Measurements from ENCODE around the gene DPCD.

DPCD gene

DNA sequence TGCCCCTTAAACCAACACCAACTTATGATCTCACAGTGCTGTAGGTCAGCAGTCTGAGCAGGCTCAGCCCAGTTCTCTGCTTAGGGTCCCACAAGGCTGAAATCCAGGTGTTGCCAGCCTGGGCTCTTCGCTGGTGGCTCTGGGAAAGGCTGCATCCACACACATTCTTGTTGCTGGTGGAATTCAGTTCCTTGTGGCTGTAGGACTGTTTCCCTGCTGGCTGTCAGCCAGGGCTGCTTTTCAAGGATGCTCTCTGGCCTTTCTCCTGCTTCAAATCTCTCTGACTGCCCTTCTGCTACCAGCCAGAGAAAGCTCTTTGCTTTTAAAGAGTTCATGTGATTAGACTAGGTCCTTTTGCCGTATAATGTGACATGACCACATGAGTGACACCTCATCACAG lies 15.3 kb upstream of the DPCD start:
- Histone ChIP-seq H3K4me1 (ENCODE audit: insufficient read depth, low read length) (0 out of 2 replicates have a peak, but pooled peaks cover 4% of the 10 kb centered on the region), H3K9ac (ENCODE audit: low read depth, low read length) (no peak overlapping the region), H3K9me3 (ENCODE audit: control insufficient read depth, insufficient read depth, low read length) (no peaks in the 10 kb centered on the region), H3K36me3 (ENCODE audit: insufficient read depth, low read length) (no peaks in the 10 kb centered on the region; the same call in 1 of the 2 replicates)

- no peaks in the 10 kb centered on the region; the same call in 1 of the 2 replicates for H3K36me3 ChIP-seq (ENCODE audit: insufficient read depth, low read length)
- no peak overlapping the region for H3K9ac ChIP-seq (ENCODE audit: low read depth, low read length)
- H3K9me3 ChIP-seq (ENCODE audit: control insufficient read depth, insufficient read depth, low read length): no peaks in the 10 kb centered on the region
- 0 out of 2 replicates have a peak, but pooled peaks cover 4% of the 10 kb centered on the region for H3K4me1 ChIP-seq (ENCODE audit: insufficient read depth, low read length)
Observed at GRCh38 chr10:101573885-101574753, 14.0 kb upstream of the DPCD start.

- H3K4me1 ChIP-seq (ENCODE audit: insufficient read depth, low read length): 0 out of 2 replicates have a peak, but pooled peaks cover 4% of the 10 kb centered on the region
- H3K36me3 ChIP-seq (ENCODE audit: insufficient read depth, low read length): no peaks in the 10 kb centered on the region; the same call in none of the 2 replicates
- no peaks in the 10 kb centered on the region for H3K9me3 ChIP-seq (ENCODE audit: control insufficient read depth, insufficient read depth, low read length)
- H3K9ac ChIP-seq (ENCODE audit: low read depth, low read length): no peak overlapping the region
Observed at GRCh38 chr10:101575091-101575490, 13.0 kb upstream of the DPCD start.

DNA sequence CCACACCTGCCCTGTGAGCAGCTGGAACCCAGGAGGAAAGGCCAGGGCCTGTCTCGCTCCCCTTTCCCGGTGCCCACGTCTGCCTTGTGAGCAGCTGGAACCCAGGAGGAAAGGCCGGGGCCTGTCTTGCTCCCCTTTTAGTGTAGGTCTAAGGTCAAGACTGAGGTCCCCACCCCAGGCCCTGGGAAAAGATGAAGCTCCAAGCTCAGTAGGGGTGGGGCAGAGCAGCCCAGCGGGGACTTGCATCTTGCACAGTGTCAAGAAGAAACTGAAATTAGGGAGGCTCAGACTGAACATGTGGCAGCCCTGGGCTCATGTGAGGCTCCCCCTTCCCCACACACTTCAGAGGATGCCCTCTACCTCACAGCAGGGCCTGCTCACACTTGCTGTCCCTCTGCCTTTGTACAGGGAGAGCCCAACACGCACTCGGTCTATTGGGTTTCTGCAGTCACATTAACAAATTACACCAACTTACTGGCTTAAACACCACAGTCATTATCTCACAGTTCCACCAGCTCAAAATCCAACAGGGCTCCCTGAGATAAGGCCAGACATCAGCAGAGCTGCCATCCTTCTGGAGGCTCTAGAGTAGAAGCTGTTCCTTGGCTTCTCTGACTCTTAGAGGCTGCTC lies 12.4 kb upstream of the DPCD start:
- no peaks in the 10 kb centered on the region for H3K9me3 ChIP-seq (ENCODE audit: control insufficient read depth, insufficient read depth, low read length)
- H3K36me3 ChIP-seq (ENCODE audit: insufficient read depth, low read length): no peaks in the 10 kb centered on the region; the same call in none of the 2 replicates
- peaks cover 5% of the 10 kb centered on the region; the same call in 1 of the 2 replicates for H3K4me1 ChIP-seq (ENCODE audit: insufficient read depth, low read length)
- no peak overlapping the region for H3K9ac ChIP-seq (ENCODE audit: low read depth, low read length)

DNA sequence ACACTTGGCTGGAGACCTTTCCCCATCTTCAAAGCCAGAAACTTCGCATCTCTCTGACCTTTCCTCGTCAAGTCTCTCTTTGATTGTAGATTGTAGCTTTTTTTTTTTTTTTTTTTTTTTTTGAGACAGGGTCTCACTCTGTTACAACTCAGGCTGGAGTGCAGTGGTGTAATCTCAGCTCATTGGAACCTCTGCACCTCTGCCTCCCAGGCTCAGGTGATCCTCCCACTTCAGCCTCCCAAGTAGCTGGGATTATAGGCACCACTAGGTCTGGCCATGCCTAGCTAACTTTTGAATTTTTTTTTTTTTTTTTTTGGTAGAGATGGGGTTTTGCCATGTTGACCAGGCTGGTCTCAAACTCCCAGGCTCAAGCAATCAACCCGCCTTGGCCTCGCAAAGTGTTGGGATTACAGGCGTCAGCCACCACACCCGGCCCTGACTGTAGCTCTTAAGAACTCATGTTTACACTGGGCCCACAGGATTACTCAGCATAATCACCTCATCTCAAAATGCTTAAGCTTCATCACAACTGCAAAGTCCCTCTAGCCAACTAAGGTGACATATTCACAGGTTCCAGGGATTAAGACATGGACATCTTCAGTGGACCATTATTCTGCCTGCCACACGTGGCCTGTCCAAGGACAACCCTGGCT lies 11.8 kb upstream of the DPCD start:
- no peaks in the 10 kb centered on the region for H3K9me3 ChIP-seq (ENCODE audit: control insufficient read depth, insufficient read depth, low read length)
- H3K36me3 ChIP-seq (ENCODE audit: insufficient read depth, low read length): no peaks in the 10 kb centered on the region; the same call in none of the 2 replicates
- peaks cover 12% of the 10 kb centered on the region; the same call in 1 of the 2 replicates for H3K4me1 ChIP-seq (ENCODE audit: insufficient read depth, low read length)
- no peak overlapping the region for H3K9ac ChIP-seq (ENCODE audit: low read depth, low read length)

- H3K9me3 ChIP-seq (ENCODE audit: control insufficient read depth, insufficient read depth, low read length): no peaks in the 10 kb centered on the region
- H3K9ac ChIP-seq (ENCODE audit: low read depth, low read length): no peak overlapping the region
- H3K4me1 ChIP-seq (ENCODE audit: insufficient read depth, low read length): peaks cover 14% of the 10 kb centered on the region; the same call in 1 of the 2 replicates
- H3K36me3 ChIP-seq (ENCODE audit: insufficient read depth, low read length): no peaks in the 10 kb centered on the region; the same call in none of the 2 replicates
Observed at GRCh38 chr10:101577121-101577871, 10.8 kb upstream of the DPCD start.

- no peaks in the 10 kb centered on the region for H3K9me3 ChIP-seq (ENCODE audit: control insufficient read depth, insufficient read depth, low read length)
- no peak overlapping the region for H3K9ac ChIP-seq (ENCODE audit: low read depth, low read length)
- H3K36me3 ChIP-seq (ENCODE audit: insufficient read depth, low read length): peaks cover under 1% of the 10 kb centered on the region
- H3K4me1 ChIP-seq (ENCODE audit: insufficient read depth, low read length): peaks cover 14% of the 10 kb centered on the region; the same call in 1 of the 2 replicates
Observed at GRCh38 chr10:101578192-101578591, 9.9 kb upstream of the DPCD start.

- peaks cover 8% of the 10 kb centered on the region for H3K36me3 ChIP-seq (ENCODE audit: insufficient read depth, low read length)
- no peaks in the 10 kb centered on the region for H3K9me3 ChIP-seq (ENCODE audit: control insufficient read depth, insufficient read depth, low read length)
- no peak overlapping the region for H3K9ac ChIP-seq (ENCODE audit: low read depth, low read length)
- H3K4me1 ChIP-seq (ENCODE audit: insufficient read depth, low read length): peaks cover 14% of the 10 kb centered on the region; the same call in 1 of the 2 replicates
Observed at GRCh38 chr10:101578803-101579515, 9.2 kb upstream of the DPCD start.

DNA sequence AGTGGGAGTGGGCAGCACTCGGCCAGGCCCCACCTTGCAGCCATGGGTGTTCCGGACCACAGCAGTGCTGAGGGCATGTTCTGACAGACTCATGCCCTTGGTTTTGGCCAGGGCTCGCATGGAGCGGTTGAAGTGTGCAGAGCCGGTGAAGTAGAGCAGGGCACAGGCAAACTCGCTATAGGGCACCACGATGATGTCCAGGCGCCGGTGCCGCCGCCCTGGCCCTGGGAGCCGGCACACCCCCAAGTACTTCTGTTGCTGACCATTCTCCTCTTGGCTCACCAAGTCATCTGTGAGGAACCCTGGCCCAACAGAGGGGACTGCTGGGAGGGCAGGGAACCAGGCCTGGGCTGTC lies 8.6 kb upstream of the DPCD start:
- H3K9ac ChIP-seq (ENCODE audit: low read depth, low read length): no peak overlapping the region
- no peaks in the 10 kb centered on the region for H3K9me3 ChIP-seq (ENCODE audit: control insufficient read depth, insufficient read depth, low read length)
- peaks cover 8% of the 10 kb centered on the region for H3K36me3 ChIP-seq (ENCODE audit: insufficient read depth, low read length)
- peaks cover 11% of the 10 kb centered on the region; the same call in 1 of the 2 replicates for H3K4me1 ChIP-seq (ENCODE audit: insufficient read depth, low read length)

DNA sequence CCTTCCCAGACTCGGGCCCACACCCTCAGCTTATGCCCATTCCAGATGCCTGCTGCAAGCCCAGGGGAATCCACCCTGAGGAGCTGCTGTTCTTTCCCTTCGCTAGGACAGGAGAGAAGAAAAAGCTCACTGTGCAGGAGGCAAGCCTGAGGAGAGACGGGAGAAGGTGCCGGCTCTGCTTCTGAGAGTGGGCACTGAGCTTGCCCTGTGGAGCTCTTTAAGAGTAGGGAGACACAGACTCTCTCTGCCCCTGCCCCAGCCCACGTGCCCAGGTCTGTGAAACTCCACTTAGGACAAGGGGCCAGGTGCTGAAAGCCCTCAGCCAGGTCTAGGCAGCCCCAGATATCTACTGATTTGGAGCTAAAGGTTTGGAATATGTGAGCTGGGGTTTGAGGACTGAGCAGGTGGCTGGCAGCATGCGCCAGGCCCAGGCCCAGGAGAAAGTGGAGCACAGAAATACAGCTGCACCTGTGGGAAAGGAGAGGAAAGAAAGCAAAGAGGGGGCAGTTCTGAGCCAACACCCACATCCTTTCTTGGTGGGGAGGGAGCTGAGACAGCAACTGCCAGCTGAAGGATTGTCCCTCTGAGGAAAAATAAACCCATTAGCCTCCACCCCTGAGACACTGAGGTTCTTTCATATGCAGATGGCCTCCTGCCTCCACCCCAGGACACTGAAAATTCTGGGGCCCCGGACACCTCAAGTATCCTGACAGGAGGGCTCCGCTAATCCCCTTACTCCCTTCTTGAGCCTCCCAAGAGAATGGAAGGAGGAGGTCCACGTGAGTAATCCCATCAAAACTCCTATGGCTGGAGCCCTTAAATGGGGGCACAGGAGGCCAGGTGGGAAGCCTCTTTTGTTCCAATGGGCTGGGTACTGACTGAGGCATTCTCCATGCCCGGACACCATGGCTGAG lies 7.4 kb upstream of the DPCD start:
- Histone ChIP-seq H3K36me3 (ENCODE audit: insufficient read depth, low read length) (peaks cover 8% of the 10 kb centered on the region), H3K9ac (ENCODE audit: low read depth, low read length) (no peak overlapping the region), H3K4me1 (ENCODE audit: insufficient read depth, low read length) (peaks cover 10% of the 10 kb centered on the region; the same call in 1 of the 2 replicates), H3K9me3 (ENCODE audit: control insufficient read depth, insufficient read depth, low read length) (no peaks in the 10 kb centered on the region)

DNA sequence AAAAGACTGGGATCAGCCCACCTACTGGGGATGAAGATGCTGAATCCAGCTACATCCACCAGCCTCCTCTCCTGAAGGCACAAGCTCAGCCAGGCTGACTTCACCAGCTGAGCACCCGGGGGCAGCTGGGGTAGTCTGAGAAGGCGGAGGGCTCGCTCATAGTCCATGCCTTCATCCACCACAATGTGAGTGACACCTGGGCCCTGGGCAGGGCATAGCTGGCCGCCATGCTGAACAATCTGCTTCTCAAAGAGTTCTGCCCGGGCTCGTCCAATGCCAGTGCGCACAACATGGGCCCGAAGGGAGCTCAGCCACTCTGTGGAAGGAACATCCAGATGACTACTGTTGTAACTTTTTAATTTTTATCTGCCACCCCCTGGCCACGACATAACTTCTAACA lies 2.3 kb upstream of the DPCD start:
- Histone ChIP-seq H3K9me3 (ENCODE audit: control insufficient read depth, insufficient read depth, low read length) (no peaks in the 10 kb centered on the region), H3K9ac (ENCODE audit: low read depth, low read length) (no peak overlapping the region), H3K36me3 (ENCODE audit: insufficient read depth, low read length) (peaks cover 8% of the 10 kb centered on the region; the same call in 1 of the 2 replicates), H3K4me1 (ENCODE audit: insufficient read depth, low read length) (peaks cover 12% of the 10 kb centered on the region)

DNA sequence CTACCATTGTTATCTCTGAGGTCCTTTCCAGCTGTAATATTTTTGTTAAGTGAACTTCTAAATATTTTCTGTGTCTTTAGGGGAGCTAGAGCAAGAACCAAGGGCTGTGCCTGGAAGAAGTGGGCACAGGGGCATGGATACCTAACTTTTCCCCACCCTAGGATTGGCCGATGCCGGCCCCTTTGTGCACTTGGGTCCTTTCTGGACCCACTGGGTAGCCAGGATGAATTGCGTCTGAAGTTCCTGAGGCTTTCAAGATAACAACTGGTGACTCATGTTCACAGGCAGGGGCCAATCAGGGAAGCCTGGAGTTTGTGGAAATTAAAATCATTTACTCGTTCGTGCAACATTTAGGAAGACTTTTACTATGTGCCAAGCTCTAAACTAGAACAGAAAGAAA lies 758 bp downstream of the DPCD start:
- H3K36me3 ChIP-seq (ENCODE audit: insufficient read depth, low read length): peaks cover 1% of the 10 kb centered on the region; the same call in 1 of the 2 replicates
- H3K9ac ChIP-seq (ENCODE audit: low read depth, low read length): peak overlapping the region; percentile 99; the same call in 1 of the 2 replicates
- H3K9me3 ChIP-seq (ENCODE audit: control insufficient read depth, insufficient read depth, low read length): no peaks in the 10 kb centered on the region
- H3K4me1 ChIP-seq (ENCODE audit: insufficient read depth, low read length): peaks cover 5% of the 10 kb centered on the region; the same call in 1 of the 2 replicates
